HFFc6 (cell line): ENCODE data around the gene NABP2. TPM values are rescaled to one million over a fixed set of nuclear protein-coding genes. Genes with fewer than 3 reads are reported as not detected.

Experiments used
- DNase-seq: peaks from one replicate; pipeline ENCODE4 v3.0.0-alpha.2; 2018
- H3K27ac Mint-ChIP-seq: 2 replicates; pipeline ENCODE4 v1.8.0; 2020; ENCODE audit warnings: mild to moderate bottlenecking, mixed read lengths
- H3K27me3 Mint-ChIP-seq: 2 replicates; pipeline ENCODE4 v1.8.0; 2021; ENCODE audit warnings: mild to moderate bottlenecking, moderate library complexity, mixed read lengths; ENCODE audit not compliant: insufficient read depth
- H3K36me3 Mint-ChIP-seq: 2 replicates; pipeline ENCODE4 v1.8.0; 2021; ENCODE audit warnings: low read depth, mixed read lengths
- H3K4me1 Mint-ChIP-seq: 2 replicates; pipeline ENCODE4 v1.8.0; 2020; ENCODE audit warnings: low read depth, mixed read lengths
- H3K4me3 Mint-ChIP-seq: 2 replicates; pipeline ENCODE4 v1.8.0; 2020; ENCODE audit warnings: mild to moderate bottlenecking, moderate library complexity, mixed read lengths
- H3K9me3 Mint-ChIP-seq: 2 replicates; pipeline ENCODE4 v1.8.0; 2020; ENCODE audit warnings: mild to moderate bottlenecking, mixed read lengths
- CTCF ChIP-seq: fragments of 200-600 bp; sonication (generic); IDR thresholded peaks from 2 replicates; pipeline ENCODE4 v1.5.0; 2021; ENCODE audit warnings: antibody characterized with exemption, mild to moderate bottlenecking
- total RNA-seq, 6 experiments: library from RNA; stranded (reverse); fragmentation: NEBNext Ultra II Directional; extraction: Animal tissue kit (Norgen Biotek cat#: 25700); gene quantifications; 2 replicates in 1 of 6; 3 replicates in 5 of 6; pipeline ENCODE4 v1.2.3, GENCODE V29; 2021

The NABP2 gene
- total RNA-seq, 6 experiments from 2014 or later: 46.8 to 53.6 (median 49.4) TPM

DNA sequence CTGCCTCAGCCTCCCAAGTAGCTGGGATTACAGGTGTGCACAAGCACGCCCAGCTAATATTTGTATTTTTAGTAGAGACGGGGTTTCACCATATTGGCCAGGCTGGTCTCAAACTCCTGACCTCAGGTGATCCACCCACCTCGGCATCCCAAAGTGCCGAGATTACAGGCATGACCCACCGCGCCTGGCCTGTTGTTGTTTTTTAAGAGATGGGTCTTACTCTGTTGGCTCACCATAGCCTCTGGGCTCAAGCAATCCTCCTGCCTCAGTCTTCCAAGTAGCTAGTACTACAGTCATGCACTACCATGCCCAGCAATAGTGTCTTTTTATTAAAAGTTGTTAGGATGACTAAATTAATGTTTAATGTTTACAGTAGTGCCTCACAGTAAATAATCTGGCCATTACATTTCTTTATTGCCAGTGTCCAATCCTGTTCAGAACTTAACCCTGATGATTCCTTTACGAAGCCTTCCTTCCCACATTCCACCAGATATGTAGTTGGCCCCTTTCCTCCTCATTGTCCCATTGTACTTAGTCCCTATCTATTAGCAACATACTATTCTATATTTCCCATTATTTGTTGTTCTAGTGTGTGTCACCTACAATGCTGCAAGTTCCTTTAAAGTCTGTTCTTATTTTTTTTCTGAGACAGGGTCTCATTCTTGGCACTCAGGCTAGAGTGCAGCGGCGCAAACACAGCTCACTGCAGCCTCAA lies 26.1 kb upstream of the NABP2 start:
- Mint-ChIP-seq H3K9me3 (no peaks in the 10 kb centered on the region), H3K27ac (peak overlapping the region; percentile 94), H3K27me3 (peaks cover 6% of the 10 kb centered on the region), H3K4me3 (peak overlapping the region; percentile 53; the same call in 1 of the 2 replicates), H3K4me1 (peaks cover 50% of the 10 kb centered on the region), H3K36me3 (0 out of 2 replicates have a peak, but pooled peaks cover 3% of the 10 kb centered on the region)
- TF ChIP-seq CTCF: no peak
- no peak for DNase-seq

- Mint-ChIP-seq H3K36me3 (peaks cover 3% of the 10 kb centered on the region; the same call in 1 of the 2 replicates), H3K4me1 (peaks cover 44% of the 10 kb centered on the region), H3K27ac (peak overlapping the region; percentile 7), H3K4me3 (no peak overlapping the region), H3K27me3 (peaks cover 6% of the 10 kb centered on the region), H3K9me3 (no peaks in the 10 kb centered on the region)
- TF ChIP-seq CTCF: no peak
- peak; percentile 28 for DNase-seq
Measured at GRCh38 chr12:56198836-56199235, 25.3 kb upstream of the NABP2 start.

GRCh38 chr12:56202366-56202765 lies 21.8 kb upstream of the NABP2 start:
- no peaks in the 10 kb centered on the region for H3K9me3 Mint-ChIP-seq
- H3K27ac Mint-ChIP-seq: peak overlapping the region; percentile 20
- peaks cover 41% of the 10 kb centered on the region for H3K4me1 Mint-ChIP-seq
- no peak for TF ChIP-seq CTCF
- no peak overlapping the region for H3K4me3 Mint-ChIP-seq
- H3K36me3 Mint-ChIP-seq: peaks cover 28% of the 10 kb centered on the region
- no peak for DNase-seq
- H3K27me3 Mint-ChIP-seq: peaks cover 6% of the 10 kb centered on the region

GRCh38 chr12:56202838-56203237 lies 21.3 kb upstream of the NABP2 start:
- Mint-ChIP-seq H3K27ac (peak overlapping the region; percentile 20; the same call in 1 of the 2 replicates), H3K36me3 (peaks cover 32% of the 10 kb centered on the region), H3K4me3 (no peak overlapping the region), H3K9me3 (no peaks in the 10 kb centered on the region), H3K4me1 (peaks cover 41% of the 10 kb centered on the region), H3K27me3 (peaks cover 7% of the 10 kb centered on the region)
- TF ChIP-seq CTCF: no peak
- no peak for DNase-seq

GRCh38 chr12:56204275-56204674 lies 19.9 kb upstream of the NABP2 start:
- Mint-ChIP-seq H3K4me1 (peaks cover 32% of the 10 kb centered on the region), H3K36me3 (peaks cover 32% of the 10 kb centered on the region), H3K9me3 (no peaks in the 10 kb centered on the region), H3K4me3 (no peak overlapping the region), H3K27ac (peak overlapping the region; percentile 30; the same call in 1 of the 2 replicates), H3K27me3 (peaks cover 4% of the 10 kb centered on the region)
- TF ChIP-seq CTCF: no peak
- DNase-seq: no peak
